Mucosa of gallbladder (tissue), 1 donor: ENCODE results near the gene C15orf39. TPM values are rescaled to one million over a fixed set of nuclear protein-coding genes. Genes with fewer than 3 reads are reported as not detected.

Experiments used
- DNase-seq: peaks from one replicate; pipeline ENCODE4 v3.0.0-alpha.2; 2020; ENCODE audit warnings: low spot score
- total RNA-seq: library from RNA; stranded (reverse); gene quantifications from one replicate; pipeline ENCODE4 v1.2.1, GENCODE V29; 2021
- donor health status: DM: no; HTN: no; CAD: no.

C15orf39 gene
- total RNA-seq, 1 donor from 2014 or later = 27.0 TPM

- no peak for DNase-seq
Observed at GRCh38 chr15:75172284-75172820, 29.3 kb upstream of the C15orf39 start.

- DNase-seq = no peak
Observed at GRCh38 chr15:75174102-75174501, 27.6 kb upstream of the C15orf39 start.

- DNase-seq = no peak
Observed at GRCh38 chr15:75174729-75175128, 27.0 kb upstream of the C15orf39 start.

DNA sequence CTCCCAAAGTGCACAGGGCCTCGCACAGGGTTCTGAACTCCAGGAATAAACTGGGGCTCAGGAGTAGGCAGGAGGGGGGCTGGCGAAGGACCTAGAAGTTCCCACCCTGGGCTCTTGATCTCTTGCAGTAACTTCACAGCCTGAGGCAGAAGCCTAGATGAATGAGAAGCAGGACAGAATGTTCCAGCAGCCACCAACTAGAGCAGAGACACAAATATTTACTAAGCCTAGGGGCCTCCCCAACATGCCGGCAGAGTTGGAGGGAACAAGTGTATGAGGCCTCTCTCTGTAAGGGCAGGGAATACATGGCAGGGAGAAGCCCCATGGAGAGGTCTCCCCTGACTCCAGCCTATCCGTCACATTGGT, 25.3 kb upstream of the C15orf39 start:
- DNase-seq = no peak

GRCh38 chr15:75177360-75178071, 24.2 kb upstream of the C15orf39 start:
- no peak for DNase-seq

DNA sequence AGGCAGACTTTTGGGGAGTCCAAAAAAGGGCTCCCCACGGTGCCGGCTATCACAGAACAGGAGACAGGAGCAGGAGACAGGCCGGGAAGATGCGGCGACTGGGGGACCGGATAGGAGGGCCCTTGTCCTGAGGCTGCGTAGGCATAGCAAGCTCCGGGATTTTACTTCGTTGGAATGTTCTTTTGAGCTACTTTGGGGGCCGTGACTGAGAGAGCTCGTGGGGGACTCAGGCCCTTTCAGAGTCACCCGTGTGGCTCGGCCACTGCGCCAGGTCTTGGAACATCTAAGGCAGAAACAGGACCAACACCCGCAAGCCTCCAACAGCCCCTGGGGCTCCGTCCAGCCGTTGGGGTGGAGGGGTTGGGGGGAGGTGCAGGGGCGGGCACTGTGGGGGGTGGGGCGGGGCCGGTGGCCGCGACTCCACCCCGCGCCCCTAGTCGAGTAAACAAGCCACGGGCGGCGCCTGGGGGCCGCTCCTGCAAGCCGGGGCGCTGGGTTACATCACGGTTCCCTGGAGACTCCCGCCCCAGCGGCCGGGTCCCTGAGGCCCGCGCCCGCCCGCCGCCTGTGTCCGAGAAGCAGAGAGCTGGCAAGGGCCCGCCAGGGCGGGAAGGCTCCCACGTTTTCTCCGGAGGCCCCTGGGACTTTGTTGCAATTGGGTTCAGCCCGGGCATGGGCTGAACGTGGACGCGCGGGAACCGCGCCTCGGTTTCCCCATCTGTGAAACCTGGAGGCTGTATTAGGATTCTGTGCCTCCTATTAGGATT, 23.3 kb upstream of the C15orf39 start:
- DNase-seq = no peak

GRCh38 chr15:75178938-75179745, 22.5 kb upstream of the C15orf39 start:
- DNase-seq = no peak

DNA sequence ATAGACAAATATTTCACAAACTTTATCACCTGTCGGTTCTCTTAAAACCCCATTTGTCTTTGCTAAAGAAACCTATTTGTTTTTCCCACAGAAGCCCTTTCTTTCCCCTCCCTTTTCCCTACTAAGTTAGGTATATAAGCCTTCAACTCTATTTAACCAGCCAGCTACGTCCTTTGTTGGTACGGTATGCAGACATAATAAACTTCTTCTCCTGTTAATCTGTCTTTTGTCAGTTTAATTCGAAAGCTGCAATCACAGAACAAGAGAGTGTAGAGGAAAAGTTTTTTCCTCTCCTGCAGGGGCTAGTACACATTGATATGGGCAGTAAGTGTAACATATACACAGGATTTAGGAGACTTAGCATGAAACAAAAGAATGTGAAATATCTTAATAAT, 21.9 kb upstream of the C15orf39 start:
- DNase-seq = no peak

- no peak for DNase-seq
Observed at GRCh38 chr15:75181780-75182179, 19.9 kb upstream of the C15orf39 start.

GRCh38 chr15:75182187-75183131, 19.2 kb upstream of the C15orf39 start:
- no peak for DNase-seq

- no peak for DNase-seq
Observed at GRCh38 chr15:75185271-75186029, 16.2 kb upstream of the C15orf39 start.

- no peak for DNase-seq
Observed at GRCh38 chr15:75186044-75186443, 15.6 kb upstream of the C15orf39 start.

GRCh38 chr15:75188499-75188898, 13.2 kb upstream of the C15orf39 start:
- no peak for DNase-seq

GRCh38 chr15:75191235-75191634, 10.4 kb upstream of the C15orf39 start:
- no peak for DNase-seq

- DNase-seq = no peak
Observed at GRCh38 chr15:75192307-75192706, 9.4 kb upstream of the C15orf39 start.

- DNase-seq = no peak
Observed at GRCh38 chr15:75193272-75193671, 8.4 kb upstream of the C15orf39 start.

GRCh38 chr15:75193976-75194375, 7.7 kb upstream of the C15orf39 start:
- DNase-seq = no peak

DNA sequence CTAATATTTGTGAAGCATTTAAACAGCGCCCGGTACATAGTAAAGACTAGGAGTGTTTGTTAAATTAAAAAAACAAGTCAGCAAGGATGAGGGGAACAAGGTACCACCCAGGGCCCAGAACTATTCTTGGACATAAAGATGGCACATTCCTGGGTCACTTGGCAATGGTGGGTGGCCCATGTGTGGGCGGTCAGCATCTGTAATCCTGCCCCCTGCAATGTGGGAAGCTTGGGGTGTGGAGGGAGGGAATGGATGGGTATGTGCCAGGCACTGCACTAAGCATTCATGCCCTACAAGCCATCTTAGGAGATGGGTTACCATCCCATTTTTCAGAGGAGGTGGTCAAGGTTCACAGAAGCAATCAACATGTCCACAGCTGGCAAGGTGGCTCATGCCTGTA, 7.3 kb upstream of the C15orf39 start:
- no peak for DNase-seq

GRCh38 chr15:75195122-75195765, 6.4 kb upstream of the C15orf39 start:
- no peak for DNase-seq

- no peak for DNase-seq
Observed at GRCh38 chr15:75195766-75196241, 5.9 kb upstream of the C15orf39 start.
